Colon (tissue), 2 donors: ENCODE measurements around the gene PRKCH.

Experiments
- FAIRE-seq: peaks from 2 replicates; lab custom pipeline; 2012; peaks lifted over from hg19 to GRCh38; lab: Jason Lieb, UNC
- donor health status: control.
- donor health status: control.

The PRKCH gene

DNA sequence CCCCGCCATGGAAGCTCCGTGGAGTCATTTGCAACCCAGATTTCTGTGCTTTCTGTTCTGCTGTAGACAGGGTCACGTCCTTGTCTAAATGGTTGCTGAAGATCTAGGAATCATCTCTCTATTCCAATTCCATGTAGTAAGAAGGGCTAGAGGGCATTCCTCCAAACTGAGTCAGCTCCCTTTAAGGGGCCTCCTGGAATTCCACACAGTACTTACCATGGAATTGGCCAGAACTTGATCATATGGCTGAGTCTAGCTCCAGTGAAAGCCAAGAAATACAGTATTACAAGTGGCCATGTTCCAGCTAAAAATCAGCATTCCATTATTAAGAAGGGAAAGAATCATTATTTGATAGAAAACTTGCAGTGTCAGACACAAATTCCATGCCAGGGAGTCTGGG is 171.9 kb downstream of the PRKCH start:
- FAIRE-seq, result no peak

DNA sequence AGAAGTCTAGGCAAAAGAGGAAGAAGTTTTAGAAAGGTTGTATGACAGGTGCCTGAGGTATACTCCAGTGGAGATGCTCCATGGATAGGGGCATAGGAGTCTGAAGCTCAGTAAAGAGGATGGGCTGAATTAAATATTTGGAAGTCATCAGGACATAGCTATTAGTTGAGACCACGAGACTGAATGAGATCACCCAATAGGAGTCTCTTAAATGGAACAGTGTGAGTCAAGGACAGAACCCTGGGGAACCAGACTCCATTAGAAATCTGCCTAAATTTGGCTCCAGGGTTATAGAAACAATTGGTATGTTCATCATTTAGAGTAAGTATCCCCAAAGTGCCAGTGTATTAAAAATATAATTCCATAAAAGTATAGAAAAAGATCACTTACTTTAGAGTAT is 172.6 kb downstream of the PRKCH start:
- no peak for FAIRE-seq

DNA sequence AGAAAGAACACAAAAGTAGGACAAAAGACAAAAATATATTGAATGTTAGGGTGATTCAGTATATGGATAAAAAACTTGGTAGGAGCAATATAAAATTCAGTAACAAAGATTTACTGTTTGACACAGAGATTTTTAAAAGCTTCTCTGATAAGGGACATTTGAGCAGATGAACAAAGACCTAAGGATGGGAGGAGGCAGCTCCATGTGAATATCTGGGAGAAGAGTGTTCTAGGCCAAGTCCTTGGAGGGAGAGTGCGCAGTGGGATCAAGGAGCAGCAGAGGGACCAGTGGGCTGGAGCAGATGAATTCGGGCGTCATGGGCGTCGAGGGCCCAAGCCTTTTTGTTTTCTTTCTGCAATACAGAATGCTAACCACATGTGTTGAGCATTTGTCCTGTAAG is 174.4 kb downstream of the PRKCH start:
- no peak for FAIRE-seq

- FAIRE-seq, result no peak
Observed at GRCh38 chr14:61498303-61498702, 176.9 kb downstream of the PRKCH start.

GRCh38 chr14:61498811-61499210 is 177.4 kb downstream of the PRKCH start:
- FAIRE-seq, result no peak

GRCh38 chr14:61499991-61500390 is 178.6 kb downstream of the PRKCH start:
- no peak for FAIRE-seq

DNA sequence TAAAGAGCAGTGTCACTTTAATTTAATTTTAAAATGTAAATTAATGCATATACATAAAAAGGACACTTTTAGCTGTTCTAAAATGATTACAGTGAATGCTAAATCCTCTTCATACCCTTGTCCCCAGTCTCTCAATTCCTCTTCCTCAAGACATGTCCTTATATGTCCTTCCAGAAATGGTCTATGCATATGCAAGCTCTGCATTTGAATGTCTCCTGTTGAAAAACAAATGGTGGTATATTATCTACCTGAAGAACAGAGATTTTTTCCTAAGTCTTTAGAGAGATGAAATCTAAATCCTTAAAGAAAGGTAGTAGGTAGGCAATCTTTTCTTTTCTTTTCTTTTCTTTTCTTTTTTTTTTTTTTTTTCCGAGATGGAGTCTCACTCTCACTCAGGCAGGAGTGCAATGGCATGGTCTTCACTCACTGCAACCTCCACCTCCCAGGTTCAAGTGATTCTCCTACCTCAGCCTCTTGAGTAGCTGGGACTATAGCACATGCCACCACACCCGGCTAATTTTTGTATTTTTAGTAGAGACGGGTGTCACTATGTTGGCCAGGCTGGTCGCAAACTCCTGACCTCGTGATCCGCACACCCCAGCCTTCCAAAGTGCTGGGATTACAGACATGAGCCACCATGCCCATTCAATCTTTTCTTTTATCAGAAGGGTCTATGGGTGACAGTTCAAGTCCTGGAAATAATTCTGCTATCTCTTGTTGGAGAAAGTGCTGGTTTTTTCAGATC is 180.5 kb downstream of the PRKCH start:
- FAIRE-seq, result no peak

DNA sequence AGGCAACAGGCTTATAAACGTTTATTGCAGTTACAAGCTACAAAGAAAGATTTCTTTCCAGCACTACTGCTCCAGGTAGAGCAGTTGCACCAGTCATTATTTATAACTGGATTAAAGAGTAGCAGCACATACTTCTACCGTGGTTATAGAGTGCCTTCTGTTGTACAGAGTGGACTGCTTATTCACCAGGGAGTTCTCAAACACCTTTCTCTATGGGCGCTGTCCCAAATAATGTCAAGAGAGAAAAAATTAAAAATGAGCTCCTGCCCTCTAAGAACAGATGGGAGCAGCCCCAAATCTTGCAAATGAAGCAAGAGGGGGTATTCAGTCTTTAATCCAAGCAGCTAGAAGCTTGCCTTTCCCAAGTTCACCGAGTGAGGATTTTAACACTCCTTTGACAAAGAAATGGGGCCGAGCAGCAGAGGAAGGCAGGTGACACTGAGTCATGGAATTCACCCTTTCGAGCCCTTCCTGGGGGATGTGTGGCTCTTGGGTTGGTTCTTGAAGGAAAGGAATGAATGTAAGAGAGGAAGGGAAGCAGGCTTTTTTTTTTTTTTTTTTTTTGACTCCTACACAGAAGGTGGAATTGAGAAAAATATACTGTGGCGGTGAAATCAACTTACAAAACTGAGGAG is 181.2 kb downstream of the PRKCH start:
- no peak for FAIRE-seq

- FAIRE-seq, result no peak
Observed at GRCh38 chr14:61503167-61503801, 181.9 kb downstream of the PRKCH start.

GRCh38 chr14:61504901-61505300 is 183.5 kb downstream of the PRKCH start:
- no peak for FAIRE-seq

DNA sequence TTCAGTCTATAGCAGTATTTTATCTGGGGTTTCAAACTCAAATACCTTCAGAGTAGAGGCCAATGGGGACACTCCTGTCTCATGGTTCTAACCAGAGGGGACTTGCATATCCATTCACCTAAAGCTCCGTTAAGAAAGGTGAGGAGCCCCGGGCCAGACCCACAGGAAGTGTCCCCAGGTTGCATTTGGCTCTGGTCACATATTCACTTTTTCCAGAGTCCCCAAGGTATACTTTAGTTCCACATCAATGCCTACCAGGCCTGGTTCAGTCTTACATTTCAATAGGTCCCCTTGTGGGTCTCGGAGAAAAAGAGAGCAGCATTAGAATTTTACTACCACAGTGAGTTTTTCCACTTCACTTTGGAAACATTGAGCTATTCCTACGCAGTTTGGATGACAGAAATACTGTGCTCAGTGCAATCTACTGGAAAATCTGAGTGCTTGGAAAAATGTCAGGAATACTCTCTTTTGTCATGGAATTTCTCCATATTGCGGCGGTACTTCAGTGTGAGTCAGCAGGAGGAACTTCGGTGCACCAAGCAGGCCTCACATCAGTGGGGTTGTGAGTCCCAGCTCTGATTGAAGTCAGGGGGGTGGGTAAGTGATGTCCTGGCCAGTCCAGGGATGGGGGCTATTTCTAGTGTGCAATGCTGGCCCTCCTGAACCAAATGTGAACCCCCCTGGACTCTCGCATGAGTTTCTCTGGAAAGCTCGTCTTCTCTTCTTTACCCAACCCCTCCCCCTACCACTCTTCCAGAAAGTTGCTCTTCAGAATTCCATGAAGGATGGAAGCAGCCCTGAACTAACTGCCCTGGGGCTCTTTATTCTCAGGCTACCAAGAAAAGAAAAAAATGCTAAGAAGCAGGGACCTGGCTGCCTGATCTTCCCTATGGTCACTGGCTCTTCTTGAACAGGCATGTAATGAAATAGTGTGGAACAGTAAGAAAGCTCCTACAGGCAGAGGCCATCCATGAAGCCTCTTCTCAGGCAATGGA is 184.7 kb downstream of the PRKCH start:
- FAIRE-seq, result no peak

DNA sequence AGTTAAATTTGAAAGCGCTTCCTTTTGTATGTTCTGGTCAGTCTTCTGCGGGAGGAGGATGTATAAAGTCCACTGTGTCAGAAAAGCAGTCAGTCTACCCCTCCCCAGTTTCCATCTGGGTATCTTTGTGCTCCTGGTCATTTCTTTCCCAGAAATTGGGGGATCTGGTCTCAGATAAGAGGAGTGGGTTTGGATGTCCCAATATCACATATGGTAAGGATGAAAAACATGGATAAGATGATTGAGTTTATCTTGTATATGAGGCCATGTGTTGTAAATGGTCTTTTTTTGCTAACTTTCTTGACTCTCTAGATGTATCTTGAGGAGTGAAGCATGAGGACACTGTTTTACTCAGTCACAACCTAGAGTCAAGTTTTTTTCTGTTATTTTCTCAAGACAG is 187.1 kb downstream of the PRKCH start:
- FAIRE-seq, result no peak

DNA sequence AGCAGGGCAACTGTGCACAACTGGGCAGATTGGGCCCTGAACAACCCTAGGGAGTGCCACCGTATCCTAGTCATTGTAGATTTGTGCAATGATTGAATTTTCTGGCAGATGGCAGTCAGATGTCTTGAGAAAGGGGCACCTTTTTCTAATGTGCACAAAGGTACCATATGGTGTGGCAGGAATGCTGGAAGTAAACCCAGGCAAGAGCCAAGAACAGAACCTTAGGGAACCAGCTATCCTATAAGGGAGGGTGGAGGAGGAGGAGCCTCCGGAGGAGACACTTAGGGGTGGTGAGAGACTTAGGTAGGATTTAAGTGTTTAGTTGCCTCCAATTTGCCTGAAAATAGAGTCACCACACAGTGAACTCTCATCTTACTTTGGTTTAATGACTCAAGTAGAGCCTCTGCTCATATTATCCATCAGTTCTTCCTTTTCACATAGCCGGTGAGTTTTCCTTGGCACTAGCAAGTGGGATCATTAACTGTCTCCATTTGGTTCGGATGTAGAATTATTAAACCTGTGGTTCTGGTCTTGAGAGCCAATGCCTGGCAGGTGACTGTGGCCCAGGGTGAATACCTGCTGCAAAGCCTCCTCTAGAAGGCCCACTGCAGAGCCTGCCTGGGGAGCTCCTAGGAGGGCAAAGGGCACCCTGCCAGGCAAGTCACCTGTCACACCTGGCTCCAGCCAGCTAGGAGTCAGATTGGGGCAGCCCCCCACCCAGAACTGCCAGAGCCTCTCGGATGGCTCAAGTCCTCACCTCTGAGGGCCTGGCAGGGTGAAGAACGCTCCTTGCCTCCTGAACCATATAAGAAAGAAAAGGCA is 189.6 kb downstream of the PRKCH start:
- no peak for FAIRE-seq

DNA sequence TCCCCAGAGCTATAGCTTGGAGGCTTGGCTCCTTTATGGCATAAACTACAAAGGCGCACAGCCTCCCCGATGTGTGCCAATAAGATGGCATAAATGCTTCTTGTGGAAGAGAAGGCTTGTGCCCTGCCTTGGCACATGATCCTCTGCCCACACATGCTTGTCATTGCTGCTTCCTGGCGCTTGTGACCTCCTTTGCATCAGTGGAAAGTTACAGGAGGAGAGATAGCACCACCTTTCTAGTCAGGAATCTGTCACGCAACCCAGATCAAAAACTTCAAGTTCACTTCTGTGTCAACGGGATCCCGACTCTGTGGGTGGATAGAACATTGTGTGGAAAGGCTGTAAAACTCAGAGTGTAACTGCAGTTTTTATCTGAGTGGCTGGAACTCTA is 190.2 kb downstream of the PRKCH start:
- FAIRE-seq, result no peak

- FAIRE-seq, result no peak
Observed at GRCh38 chr14:61512026-61512834, 190.9 kb downstream of the PRKCH start.

GRCh38 chr14:61513986-61514830 is 192.8 kb downstream of the PRKCH start:
- FAIRE-seq, result no peak

DNA sequence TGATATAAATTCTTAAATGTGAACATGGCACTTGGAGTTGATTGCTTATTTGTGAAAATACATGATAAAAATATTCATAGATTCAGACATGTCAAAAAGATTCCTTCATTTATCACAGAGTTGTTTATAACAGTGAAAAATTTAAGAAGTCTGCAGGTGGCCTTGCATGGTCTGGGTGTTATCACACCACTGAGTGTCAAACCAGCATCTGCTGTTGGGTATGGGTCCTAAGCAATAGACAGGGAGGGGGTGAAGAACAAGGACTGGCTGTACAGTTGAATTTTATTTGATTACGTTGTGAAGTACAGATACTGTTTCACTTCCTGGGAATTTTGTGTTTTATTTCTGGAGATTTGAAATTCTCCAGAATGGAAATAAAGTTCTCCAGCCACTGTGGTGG is 193.5 kb downstream of the PRKCH start:
- no peak for FAIRE-seq

DNA sequence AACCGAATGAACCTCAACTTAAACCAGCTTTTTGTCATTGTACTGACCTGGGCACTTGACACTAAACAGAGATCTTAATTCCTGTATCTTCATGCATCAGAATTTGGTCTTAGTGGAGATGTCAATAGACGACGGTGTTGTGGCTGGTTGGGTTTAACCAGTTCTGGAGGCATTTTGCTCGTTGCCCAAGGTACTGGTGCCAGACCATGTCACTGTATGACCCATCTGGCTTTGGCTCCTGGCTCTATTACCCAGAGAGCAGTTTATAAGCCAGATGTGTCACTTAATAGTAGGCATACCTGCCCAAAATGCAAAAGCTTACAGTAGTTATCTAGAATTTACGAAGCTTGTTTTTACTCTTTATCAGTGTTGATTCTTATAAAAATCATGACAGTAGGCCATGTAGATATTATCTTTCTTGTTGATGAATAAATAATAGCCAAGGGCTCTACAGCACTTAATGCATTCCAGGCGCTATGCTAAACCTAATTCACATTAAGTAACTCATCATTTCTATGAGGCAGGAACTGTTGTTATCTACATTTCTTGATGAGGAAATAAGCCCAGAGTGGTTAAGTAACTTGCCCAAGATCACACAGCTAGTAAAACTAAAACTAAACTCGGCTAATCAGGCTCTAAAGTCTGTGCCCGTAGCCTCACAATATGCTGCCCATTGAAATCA is 194.2 kb downstream of the PRKCH start:
- no peak for FAIRE-seq

- FAIRE-seq, result no peak
Observed at GRCh38 chr14:61516118-61516743, 194.9 kb downstream of the PRKCH start.
